Forelimb muscle (tissue), 1 donor: ENCODE measurements around the gene CCDC24. TPM values are rescaled to one million over a fixed set of nuclear protein-coding genes. Genes with fewer than 3 reads are reported as not detected.
A peak's percentile ranks its signal among the peaks of the same experiment; 100 is the strongest.

Source experiments
- DNase-seq: peaks from one replicate; pipeline ENCODE4 v3.0.0-alpha.2; 2013; ENCODE audit warnings: low read depth
- polyA plus RNA-seq: library from polyadenylated mRNA; unstranded; fragments of 120-200 nt; gene quantifications from one replicate; pipeline ENCODE4 v1.2.1, GENCODE V29; 2013; ENCODE audit not compliant: insufficient read length

CCDC24 gene
- 0.78 TPM for polyA plus RNA-seq

GRCh38 chr1:43991476-43992231 lies at the start of gene CCDC24:
CCDC24 (plus strand) TSS chr1:43991599; CDS start chr1:43991879, 280 bp downstream.
- DNase-seq, result no peak

- DNase-seq, result no peak
Measured at GRCh38 chr1:43942411-43942810, 49.0 kb upstream of the CCDC24 start.

GRCh38 chr1:43944860-43945259 lies 46.5 kb upstream of the CCDC24 start:
- DNase-seq, result no peak

GRCh38 chr1:43945674-43946235 lies 45.6 kb upstream of the CCDC24 start:
- DNase-seq, result no peak

- DNase-seq, result peak; percentile 84
Measured at GRCh38 chr1:43946236-43947060, 45.0 kb upstream of the CCDC24 start, which contains the start of gene IPO13. IPO13 (plus strand) TSS chr1:43946950; CDS start chr1:43947601, 651 bp downstream.

GRCh38 chr1:43947061-43947873 lies 44.1 kb upstream of the CCDC24 start:
- no peak for DNase-seq

- no peak for DNase-seq
Measured at GRCh38 chr1:43947874-43948437, 43.4 kb upstream of the CCDC24 start.

GRCh38 chr1:43949678-43950077 lies 41.7 kb upstream of the CCDC24 start:
- no peak for DNase-seq

GRCh38 chr1:43951021-43951985 lies 40.1 kb upstream of the CCDC24 start:
- DNase-seq, result no peak

GRCh38 chr1:43952731-43953346 lies 38.6 kb upstream of the CCDC24 start:
- no peak for DNase-seq

- no peak for DNase-seq
Measured at GRCh38 chr1:43953361-43953760, 38.0 kb upstream of the CCDC24 start.

- no peak for DNase-seq
Measured at GRCh38 chr1:43954036-43954435, 37.4 kb upstream of the CCDC24 start.

- no peak for DNase-seq
Measured at GRCh38 chr1:43956234-43956633, 35.2 kb upstream of the CCDC24 start.

GRCh38 chr1:43957407-43958040 lies 33.9 kb upstream of the CCDC24 start:
- DNase-seq, result no peak

- DNase-seq, result no peak
Measured at GRCh38 chr1:43958351-43959255, 32.8 kb upstream of the CCDC24 start.

- DNase-seq, result no peak
Measured at GRCh38 chr1:43960798-43961197, 30.6 kb upstream of the CCDC24 start.

GRCh38 chr1:43961692-43962091 lies 29.7 kb upstream of the CCDC24 start:
- DNase-seq, result no peak

GRCh38 chr1:43962324-43962723 lies 29.1 kb upstream of the CCDC24 start:
- no peak for DNase-seq
